ENCODE data around the gene TRPC4. TPM values are rescaled to one million over a fixed set of nuclear protein-coding genes. Genes with fewer than 3 reads are reported as not detected.

The TRPC4 gene
- total RNA-seq, 1 donor from 2014 or later = 6.1 TPM

- DNase-seq (ENCODE audit: extremely low spot score, unreplicated experiment) = no peak
- H3K27ac Mint-ChIP-seq = no peak overlapping the region
- peaks cover 3% of the 10 kb centered on the region for H3K27me3 Mint-ChIP-seq
- TF ChIP-seq, protein P1, sequence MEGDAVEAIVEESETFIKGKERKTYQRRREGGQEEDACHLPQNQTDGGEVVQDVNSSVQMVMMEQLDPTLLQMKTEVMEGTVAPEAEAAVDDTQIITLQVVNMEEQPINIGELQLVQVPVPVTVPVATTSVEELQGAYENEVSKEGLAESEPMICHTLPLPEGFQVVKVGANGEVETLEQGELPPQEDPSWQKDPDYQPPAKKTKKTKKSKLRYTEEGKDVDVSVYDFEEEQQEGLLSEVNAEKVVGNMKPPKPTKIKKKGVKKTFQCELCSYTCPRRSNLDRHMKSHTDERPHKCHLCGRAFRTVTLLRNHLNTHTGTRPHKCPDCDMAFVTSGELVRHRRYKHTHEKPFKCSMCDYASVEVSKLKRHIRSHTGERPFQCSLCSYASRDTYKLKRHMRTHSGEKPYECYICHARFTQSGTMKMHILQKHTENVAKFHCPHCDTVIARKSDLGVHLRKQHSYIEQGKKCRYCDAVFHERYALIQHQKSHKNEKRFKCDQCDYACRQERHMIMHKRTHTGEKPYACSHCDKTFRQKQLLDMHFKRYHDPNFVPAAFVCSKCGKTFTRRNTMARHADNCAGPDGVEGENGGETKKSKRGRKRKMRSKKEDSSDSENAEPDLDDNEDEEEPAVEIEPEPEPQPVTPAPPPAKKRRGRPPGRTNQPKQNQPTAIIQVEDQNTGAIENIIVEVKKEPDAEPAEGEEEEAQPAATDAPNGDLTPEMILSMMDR (conservative IDR thresholded peaks at IDR 0.05) = peak; percentile 72
- H3K4me3 Mint-ChIP-seq = no peak overlapping the region
- H3K4me1 Mint-ChIP-seq (ENCODE audit: unreplicated experiment) = peaks cover 13% of the 10 kb centered on the region
- H3K9me3 Mint-ChIP-seq = no peaks in the 10 kb centered on the region
- H3K36me3 Mint-ChIP-seq = no peaks in the 10 kb centered on the region
These were observed 260.7 kb downstream of the TRPC4 start for GRCh38 chr13:37608750-37609339.

DNA sequence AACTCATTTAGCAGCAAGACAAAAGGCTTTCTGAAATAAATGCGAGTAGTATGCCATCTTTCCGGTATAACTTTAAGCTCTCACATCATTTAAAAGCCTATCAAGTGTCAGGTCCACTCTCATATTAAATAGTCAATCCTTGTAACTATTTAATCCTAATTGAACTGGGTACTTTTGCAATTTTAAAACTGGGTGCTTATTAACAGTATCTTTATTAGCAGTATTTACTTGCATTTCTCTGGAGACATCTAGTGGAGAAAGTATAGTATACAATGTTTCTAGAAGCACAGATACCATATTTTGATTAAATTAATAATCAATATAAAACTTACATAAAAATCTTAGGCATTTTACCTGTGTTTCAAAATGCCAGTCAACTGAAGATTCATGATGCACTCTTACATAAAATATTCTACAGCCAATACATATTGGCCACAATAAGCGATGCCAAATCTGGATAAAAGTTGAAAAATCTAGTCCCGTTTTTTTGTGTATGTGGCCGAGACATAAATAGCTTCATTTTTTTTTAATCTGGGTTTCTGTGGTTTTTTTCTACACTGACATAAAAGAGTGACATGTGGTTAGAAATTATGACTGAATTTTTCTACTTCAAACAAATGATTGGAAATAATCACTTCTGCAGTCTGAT, 266.7 kb downstream of the TRPC4 start:
- Mint-ChIP-seq H3K36me3 (no peaks in the 10 kb centered on the region), H3K27me3 (peaks cover 3% of the 10 kb centered on the region), H3K27ac (no peak overlapping the region), H3K4me3 (no peak overlapping the region), H3K9me3 (no peaks in the 10 kb centered on the region), H3K4me1 (ENCODE audit: unreplicated experiment) (peaks cover 15% of the 10 kb centered on the region)
- no peak for DNase-seq (ENCODE audit: extremely low spot score, unreplicated experiment)
- TF ChIP-seq, protein P1 (conservative IDR thresholded peaks at IDR 0.05) = peak; percentile 77

- H3K9me3 Mint-ChIP-seq = no peaks in the 10 kb centered on the region
- H3K27me3 Mint-ChIP-seq = peaks cover 3% of the 10 kb centered on the region
- no peak for DNase-seq (ENCODE audit: extremely low spot score, unreplicated experiment)
- peaks cover under 1% of the 10 kb centered on the region for H3K36me3 Mint-ChIP-seq
- H3K4me3 Mint-ChIP-seq = no peak overlapping the region
- peaks cover 15% of the 10 kb centered on the region for H3K4me1 Mint-ChIP-seq (ENCODE audit: unreplicated experiment)
- TF ChIP-seq, protein P1 (conservative IDR thresholded peaks at IDR 0.05) = no peak
- H3K27ac Mint-ChIP-seq = no peak overlapping the region
These were observed 267.7 kb downstream of the TRPC4 start for GRCh38 chr13:37601648-37602440.

- DNase-seq (ENCODE audit: extremely low spot score, unreplicated experiment) = no peak
- peaks cover 22% of the 10 kb centered on the region for H3K4me1 Mint-ChIP-seq (ENCODE audit: unreplicated experiment)
These were observed 270.1 kb downstream of the TRPC4 start for GRCh38 chr13:37599519-37599918.

GRCh38 chr13:37598597-37598996, 271.0 kb downstream of the TRPC4 start, which contains the start of gene POSTN:
POSTN (minus strand) TSS chr13:37598768; CDS start chr13:37598726, 42 bp downstream.
- Mint-ChIP-seq H3K4me3 (peak within 1 kb of the TSS; percentile 88), H3K27me3 (no peaks in the 10 kb centered on the region), H3K9me3 (no peaks in the 10 kb centered on the region), H3K36me3 (peaks cover 4% of the 10 kb centered on the region), H3K4me1 (ENCODE audit: unreplicated experiment) (peaks cover 23% of the 10 kb centered on the region), H3K27ac (peak within 1 kb of the TSS; percentile 50)
- TF ChIP-seq, protein P1 (conservative IDR thresholded peaks at IDR 0.05) = no peak
- DNase-seq (ENCODE audit: extremely low spot score, unreplicated experiment) = no peak

More at GRCh38 chr13:37599519-37599918, 270.1 kb downstream of the TRPC4 start:
- peaks cover 3% of the 10 kb centered on the region for H3K27me3 Mint-ChIP-seq
- TF ChIP-seq, protein P1 (conservative IDR thresholded peaks at IDR 0.05) = no peak
- H3K9me3 Mint-ChIP-seq = no peaks in the 10 kb centered on the region
- peaks cover 4% of the 10 kb centered on the region for H3K36me3 Mint-ChIP-seq
- H3K4me3 Mint-ChIP-seq = peak overlapping the region; percentile 57
- H3K27ac Mint-ChIP-seq = no peak overlapping the region

All from type B pancreatic cell (in vitro differentiated cells).